GM21528 (cell line): ENCODE measurements around the gene TMEM151B.
"Not testable (repeated sequence)": the region's sequence is repeated elsewhere in the genome, so short reads cannot be mapped to it uniquely, and the experiment has no call there.

Source experiments
- ATAC-seq: cut with Tn5 transposase; IDR thresholded peaks from one replicate; pipeline ENCODE4 v1.9.1; 2021; ENCODE audit warnings: mild to moderate bottlenecking, moderate library complexity; ENCODE audit not compliant: unreplicated experiment, low FRiP score

The TMEM151B gene

DNA sequence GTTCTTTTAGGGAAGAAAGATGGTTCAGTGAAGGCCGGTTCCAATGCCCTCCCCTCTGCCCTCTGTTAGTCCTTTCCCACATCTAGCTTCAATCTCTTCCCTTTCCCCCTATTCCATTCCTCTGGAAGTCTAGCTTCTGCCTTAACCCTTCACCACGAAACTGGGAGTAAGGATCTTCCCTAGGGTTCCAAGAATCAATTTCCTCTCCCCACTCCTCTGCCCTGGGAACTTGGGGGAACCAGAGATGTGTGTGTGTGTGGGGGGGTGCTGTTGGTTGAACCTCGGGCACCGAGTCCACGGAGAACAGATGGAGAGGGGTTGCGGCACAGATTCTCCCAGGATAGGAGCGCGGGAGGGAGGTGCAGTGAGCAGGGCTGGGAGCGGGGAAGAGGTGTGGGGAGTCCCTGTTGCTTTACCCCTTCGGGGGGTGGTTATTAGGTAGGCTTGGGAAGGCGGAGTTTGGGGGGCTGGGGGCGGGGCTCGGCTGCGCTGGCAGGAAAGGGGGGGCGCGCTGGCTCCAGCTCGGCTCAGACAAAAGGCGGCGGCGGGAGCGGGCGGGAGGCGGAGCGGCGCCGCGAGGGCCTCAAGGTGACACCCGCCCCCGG, at the start of gene TMEM151B:
TSS of gene TMEM151B (plus strand) at position 530 of the 605 bp plus-strand sequence. CDS start 293 bp downstream, outside the sequence.
- ATAC-seq: no peak

DNA sequence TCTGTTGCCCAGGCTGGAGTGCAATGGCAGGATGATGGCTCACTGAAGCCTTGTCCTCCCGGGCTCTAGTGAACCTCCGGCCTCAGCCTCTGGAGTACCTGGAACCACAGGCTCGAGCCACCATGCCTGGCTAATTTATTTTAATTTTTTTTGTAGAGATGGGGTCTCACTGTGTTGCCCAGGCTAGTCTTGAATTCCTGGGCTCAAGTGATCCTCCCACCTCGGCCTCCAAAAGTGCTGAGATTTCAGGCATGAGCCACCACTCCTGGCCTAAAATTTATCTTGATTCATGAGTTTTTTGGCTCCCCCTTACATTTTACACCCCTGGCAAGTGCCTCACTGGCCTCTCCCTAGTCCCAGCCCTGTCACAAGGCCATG, 49.3 kb upstream of the TMEM151B start:
- no peak for ATAC-seq

DNA sequence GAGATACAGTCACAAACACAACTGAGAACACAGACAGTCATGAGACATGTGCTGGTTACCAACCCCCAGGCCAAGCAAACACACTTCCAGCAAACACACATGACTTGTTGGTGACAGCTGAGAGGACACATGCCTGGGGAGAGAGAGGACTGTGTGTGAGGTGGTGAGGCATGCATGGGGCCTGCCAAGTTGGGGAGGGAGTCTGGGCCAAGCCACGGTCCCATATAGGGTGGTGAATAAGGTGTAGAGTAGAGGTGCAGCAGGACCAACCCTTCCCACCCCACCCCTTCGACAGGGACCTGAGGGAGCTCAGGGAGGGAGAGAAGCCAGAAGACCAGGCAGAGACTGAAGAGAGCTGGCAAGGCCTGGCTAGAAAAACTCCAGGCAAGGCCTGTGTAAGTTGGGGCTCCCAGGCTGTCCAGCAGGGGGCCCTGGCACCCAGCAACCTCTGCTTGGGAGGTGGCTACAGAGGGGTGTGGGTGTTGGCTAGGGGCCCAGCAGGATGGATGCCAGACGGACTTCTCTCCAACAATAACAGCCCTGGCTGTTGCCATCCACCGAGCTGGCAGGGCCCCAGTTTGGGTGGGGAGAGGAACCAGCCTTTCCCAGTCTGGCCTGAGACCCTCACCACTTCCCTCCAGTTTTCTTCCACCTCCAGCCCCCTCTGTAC, 48.8 kb upstream of the TMEM151B start:
- ATAC-seq: no peak

DNA sequence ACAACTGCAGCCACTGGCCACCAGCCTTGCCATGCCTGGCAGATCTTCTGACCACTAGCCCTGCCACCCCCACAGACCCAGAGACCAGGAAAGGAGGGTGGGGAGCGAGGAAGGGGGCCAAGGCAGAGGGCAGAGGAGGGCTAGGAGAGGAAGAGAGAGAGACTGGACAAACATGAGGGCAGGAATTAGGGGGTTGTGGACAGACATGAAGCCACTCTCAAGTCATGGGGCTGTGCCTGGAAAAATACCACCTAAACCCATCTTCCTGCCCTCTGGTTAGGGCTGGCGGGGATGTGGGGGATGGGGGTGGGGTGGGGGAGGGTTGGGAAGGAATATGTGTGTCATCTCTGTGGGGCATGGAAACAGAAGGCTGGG, 48.3 kb upstream of the TMEM151B start:
- ATAC-seq: no peak

DNA sequence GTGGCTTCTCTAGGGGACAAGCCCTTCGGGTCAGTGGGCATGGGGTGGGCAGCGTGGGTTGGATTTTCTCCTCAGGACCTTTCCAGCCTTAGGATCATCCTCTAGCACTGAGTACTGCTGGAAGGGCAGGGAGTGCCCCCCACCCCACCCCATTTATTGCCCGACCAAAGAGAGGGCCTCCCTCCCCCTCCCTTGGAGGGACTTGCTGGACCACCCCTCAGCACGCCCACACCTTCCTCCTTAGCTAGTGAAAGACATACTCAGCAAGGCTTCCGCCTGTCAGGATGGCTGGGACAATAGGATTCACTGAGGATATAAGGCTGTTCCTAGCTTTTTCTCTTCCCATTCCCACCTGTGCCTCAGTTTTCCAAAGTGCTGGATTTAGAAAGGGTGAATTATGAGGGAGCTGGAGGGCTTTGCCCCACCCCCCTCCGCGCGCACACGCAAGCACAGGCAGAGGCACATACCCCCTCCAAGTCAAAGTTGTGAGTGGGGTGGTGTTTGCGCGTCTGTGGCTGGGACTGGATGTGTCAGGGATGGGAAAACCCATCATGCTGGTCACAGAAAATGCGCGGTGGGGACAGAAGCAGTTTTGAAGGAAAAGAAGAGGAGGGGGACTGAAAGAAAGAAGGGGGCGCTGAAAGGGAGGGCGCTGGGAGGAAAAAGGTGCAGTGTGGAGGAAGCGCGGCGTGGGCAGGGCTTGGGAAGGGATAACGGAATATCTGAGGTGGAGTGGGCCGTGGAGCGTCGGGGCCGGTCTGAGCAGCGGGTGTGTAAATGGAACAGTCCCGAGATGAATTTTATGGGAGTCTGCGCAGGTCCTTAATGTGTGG, 47.5 kb upstream of the TMEM151B start:
- peak; percentile 3 for ATAC-seq

DNA sequence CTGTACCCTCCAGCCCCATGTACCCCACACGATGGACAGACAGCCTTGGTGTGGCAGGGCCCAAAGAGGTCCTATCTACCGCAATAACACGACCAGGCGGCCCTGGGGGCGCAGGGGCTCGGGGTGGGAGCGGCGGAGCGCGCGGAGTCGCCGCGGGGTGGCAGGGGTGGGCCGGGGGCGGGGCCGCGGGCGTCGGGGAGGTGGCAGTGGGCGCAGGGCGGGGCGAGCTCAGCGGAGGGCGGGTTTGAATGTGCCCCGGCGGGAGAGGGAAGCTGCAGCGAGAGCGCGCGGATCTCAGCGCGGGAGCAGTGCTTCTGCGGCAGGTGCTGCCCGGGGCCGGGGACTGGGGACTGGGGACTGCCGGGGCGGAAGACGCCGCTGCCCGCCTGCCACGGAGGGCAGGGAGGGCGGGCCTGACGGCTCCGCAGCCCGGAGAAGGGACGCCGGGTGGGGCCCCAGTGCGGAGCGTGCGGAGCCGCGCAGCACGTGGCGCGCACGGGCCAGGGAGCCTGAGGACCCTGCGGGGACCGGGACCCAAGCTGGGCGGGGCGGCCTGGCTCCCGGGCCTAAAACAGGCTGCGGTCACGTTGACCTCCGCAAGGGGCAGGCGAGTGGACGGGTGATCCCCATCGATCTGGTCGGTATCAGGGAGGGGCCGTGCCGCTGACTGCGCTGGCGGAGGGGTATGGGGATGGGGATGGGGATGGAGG, 46.8 kb upstream of the TMEM151B start, which contains the start of gene SLC29A1:
TSS of gene SLC29A1 (plus strand) at position 277 of the 710 bp plus-strand sequence. CDS start 3,719 bp downstream, outside the sequence.
- peak; percentile 46 for ATAC-seq

DNA sequence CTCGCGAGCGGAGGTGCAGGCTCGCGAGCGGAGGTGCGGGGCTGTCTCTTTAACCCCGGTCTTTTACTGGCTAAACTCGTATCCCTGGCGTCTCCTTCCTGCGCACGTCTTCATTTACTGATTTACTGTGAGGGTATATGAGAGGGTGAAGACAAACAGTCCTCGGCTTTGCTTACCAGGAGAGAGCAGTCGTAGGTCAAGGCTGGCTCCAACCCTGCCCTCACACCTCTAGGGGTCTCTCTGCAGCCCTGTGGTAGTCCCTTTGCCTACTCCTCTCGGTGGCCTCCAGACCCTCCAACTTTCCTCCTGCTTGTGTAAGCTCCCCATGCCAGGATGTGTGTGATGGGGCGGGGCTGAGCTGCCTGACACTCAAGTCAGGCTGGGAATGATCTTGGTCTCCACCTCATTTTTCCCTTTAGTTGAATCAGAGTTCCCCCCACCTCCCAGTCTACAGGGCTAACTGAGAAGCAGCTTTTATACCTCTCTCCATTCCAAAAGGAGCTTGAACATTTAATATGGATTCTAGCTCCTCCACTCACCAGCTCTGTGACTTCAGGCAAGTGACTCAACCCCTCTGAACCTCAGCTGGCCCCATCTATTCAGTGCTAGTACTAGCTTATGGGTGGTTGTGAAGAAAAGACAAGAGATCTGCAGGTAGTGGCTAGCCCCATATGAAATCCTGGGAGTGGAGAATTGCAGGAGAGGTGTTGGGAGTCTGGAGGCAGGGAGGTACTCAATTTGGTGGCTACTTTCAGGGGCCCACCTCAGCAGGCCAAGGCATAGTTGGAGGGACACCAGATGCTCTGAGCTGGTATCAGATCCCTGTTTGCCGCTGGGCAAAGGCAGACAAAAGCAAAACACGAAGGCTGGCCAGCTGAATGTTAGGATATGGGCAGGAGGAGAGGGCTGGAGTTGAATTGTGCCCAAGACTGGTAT, 46.0 kb upstream of the TMEM151B start:
- ATAC-seq: no peak

DNA sequence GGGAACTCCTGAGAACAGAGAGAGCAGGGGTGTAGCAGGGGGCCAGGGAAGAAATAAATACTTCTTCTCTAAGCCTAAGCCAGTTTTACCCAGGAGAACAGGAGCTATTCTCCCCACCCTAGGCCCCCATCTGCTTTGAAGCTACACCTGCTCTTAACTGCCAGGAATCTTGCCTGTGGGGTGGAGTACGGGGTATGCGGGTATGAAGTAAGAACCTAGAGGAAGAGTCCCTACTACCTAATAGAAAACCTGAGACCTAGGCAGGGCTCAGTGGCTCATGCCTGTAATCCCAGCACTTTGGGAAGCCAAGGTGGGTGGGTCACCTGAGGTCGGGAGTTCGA, 45.3 kb upstream of the TMEM151B start:
- ATAC-seq: no peak

DNA sequence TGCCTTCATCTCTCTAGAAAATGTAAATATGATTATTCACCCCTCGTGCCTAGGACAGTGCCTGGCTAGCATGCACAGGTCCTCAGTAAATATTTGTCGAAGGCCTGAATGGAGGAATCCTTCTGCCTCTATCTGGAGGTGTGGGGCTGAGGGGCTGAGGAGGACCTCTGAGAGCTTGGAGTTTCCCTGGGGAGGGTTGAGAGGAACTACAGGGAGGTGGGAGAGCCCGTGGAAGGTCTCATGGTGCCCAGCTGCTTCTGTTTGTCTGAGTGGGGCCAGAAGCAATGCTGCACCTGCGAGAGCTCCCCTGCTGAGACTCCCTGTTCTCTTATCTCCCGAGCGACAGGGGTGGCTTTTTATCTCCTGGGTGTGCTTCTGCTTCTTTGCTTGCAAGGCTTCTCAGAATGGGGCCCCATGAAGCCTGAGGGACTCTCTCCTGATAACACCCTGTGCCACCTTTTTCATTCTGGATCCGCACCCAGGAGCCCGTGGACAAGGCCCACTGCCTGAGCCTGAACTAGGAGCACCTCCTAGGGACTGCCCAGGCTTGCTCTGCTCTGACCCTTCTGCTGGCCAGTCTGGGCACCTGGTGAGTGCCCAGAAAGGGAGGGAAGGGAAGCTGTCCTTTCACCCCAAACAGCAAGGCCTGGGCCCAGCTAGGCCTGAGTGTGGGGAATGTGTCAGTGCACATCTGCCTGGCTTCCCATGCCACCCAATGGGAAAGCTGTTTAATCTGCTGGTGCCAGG, 44.5 kb upstream of the TMEM151B start:
- no peak for ATAC-seq

DNA sequence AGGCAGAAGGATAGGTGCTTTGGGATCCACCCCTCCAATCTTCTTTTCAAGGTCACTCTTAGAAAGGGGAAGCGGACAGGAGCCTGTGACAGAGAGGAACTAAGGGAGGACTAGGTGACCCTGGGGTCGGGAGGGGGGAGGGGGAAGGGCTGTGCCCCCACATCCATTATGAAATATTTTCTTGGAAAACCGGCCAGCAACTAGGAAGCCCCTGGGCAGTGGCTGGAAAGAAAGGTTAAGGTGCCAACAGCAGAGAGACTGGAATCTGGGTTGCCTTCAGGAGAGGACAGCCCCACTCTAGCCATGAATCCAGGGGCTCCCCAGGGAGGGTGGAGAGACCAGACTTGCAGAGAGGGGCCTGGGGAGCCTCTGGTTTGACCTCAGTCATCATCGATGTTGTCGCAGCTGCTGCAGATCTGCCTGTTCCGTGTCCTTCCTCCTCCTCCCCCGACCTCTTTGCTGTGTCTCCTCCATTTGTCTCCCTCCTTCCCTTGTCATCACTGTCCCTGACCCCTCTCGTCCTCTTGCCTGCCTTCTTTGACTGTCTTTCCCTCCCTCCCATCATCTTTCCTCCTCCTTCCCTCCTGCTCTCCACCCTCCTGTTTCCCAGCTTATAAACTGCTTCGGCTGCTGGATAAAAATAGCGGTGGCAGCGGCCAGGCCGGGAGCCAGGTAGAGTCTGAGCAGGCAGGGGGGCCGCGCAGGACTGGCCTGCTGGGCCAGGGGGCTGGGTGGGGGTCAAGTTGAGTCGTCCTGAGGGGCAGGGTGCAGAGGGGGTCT, 43.7 kb upstream of the TMEM151B start:
- ATAC-seq: no peak

DNA sequence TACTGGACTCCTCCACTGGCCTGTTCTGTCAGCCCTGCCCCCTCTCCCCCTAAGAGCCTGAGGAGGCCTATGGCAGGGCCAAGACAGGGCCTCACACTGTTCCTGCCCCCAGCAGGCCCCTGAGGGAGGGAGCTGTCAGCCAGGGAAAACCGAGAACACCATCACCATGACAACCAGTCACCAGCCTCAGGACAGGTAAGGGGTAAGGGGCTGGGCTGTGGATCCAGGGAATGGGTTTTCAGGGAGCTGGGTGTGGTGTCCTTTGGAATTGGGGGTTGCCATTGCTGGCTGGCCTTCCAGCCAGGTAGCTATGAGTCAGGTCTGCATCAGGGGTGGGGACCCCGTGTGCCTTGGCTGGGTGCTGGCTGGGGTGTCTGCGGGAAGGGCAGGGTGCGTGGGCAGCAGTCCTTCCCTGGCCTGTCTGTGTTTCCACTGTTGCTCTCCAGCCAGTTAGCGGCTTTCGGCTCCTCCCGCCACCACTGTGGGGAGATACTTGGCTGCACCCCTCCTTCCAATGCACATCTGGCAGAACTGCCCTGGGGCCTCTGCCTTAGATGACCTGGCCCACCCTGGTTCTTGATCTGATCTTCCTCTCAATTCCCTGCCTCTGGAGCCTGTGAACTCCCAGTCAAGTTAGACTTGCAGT, 43.0 kb upstream of the TMEM151B start:
- ATAC-seq: no peak

DNA sequence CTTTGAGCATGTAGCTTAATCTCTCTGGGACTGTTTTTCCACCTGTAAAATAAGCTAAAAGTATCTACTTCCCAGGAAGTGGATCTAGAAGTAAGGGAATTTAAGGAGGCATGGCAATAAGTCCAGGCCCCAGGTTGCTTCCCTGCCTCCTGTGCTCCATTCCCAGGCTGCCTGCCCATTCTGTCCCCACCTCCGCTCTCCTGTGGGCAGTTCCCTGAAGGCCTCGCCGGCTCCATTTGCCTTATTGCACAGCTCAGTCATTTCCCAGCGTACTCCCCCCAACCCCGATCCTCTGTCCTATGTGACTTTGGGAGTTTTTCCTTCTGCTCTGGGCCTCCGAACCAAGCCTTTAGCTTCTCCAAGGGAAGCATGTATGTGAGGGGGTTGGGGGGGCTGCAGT, 42.2 kb upstream of the TMEM151B start:
- ATAC-seq: no peak

DNA sequence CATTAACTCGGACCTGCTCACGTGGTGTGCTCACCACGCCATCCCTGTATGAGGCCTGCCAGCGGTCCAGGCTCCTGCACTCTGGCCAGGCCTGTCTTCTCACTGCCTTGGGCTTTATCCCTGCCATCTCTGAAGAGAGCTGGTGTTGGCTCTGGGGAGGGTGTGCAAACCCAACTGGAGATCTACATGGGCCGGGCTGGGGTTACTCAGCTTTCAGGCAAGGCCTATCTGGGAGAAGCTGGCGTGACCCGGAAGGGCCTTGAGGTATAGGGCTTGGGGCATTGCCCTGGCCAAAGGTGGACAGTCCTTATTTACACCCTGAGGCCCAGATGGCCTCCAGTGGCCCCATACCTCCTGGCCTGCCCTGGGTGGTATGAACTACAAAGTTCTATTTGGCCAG, 41.8 kb upstream of the TMEM151B start:
- ATAC-seq: no peak

DNA sequence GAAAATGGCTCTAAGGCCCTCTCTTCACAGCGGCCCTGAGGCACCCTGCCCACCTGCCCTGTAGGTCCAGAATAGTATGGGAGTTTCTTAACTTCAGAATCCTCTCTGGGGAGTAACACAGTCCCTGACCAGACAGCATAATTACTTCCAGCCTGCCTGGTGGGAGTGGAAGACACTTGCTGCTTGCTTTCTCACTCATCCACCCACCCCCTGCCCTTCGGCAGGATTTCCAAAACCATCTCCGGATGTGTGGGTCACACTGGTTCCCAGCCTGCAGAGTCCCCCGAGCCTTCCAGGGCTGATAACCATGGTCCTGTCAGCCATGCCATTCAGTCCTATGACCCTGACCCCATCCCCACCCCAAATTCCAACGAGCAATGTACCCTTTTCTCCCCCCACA, 41.4 kb upstream of the TMEM151B start:
- no peak for ATAC-seq

DNA sequence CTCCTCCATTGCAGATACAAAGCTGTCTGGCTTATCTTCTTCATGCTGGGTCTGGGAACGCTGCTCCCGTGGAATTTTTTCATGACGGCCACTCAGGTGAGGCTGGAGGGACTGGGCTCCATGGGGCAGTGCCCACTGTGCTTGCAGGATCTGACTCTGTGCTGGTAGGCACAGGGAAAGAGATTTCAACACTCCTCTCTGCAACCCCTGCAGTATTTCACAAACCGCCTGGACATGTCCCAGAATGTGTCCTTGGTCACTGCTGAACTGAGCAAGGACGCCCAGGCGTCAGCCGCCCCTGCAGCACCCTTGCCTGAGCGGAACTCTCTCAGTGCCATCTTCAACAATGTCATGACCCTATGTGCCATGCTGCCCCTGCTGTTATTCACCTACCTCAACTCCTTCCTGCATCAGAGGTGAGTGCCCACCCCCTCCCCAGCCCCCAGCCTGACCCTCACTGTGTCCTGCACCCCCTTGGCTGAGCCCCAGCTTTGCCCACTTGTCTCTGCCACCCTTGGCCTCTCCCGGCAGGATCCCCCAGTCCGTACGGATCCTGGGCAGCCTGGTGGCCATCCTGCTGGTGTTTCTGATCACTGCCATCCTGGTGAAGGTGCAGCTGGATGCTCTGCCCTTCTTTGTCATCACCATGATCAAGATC, 40.7 kb upstream of the TMEM151B start:
- ATAC-seq: no peak

DNA sequence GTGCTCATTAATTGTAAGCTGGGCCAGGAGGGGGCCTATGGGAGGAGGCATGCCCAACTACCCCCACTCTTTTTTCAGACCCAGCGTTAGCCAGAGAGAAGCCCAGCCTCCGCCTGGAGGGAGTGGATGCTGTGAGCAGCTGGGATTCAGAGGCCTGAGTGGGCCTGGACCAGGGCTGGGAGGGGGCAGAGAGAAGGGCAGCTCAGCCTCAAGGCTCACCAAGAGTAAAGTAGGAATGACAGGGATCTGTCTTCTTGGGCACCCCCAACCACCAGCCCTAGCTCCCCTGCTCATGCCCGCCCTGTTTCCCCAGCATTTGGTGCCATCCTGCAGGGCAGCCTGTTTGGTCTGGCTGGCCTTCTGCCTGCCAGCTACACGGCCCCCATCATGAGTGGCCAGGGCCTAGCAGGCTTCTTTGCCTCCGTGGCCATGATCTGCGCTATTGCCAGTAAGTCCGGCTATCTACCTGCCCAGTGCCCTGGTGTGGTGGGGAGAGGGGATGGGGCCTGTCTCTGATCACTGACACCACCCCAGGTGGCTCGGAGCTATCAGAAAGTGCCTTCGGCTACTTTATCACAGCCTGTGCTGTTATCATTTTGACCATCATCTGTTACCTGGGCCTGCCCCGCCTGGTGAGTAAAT, 40.1 kb upstream of the TMEM151B start:
- ATAC-seq: no peak

DNA sequence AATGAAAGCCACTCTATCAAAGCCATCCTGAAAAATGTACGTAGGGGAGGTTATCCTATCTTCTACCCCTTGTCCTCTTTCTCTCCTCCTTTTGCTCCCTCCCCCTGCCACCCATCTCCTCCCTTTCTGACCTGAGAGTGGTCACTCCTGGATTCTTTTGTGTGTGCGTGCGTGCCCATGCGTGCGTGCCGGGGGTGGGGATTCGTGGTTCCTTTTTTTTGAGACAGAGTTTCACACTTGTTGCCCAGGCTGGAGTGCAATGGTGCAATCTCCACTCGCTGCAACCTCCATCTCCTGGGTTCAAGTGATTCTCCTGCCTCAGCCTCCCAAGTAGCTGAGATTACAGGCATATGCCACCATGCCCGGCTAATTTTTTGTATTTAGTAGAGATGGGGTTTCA, 38.8 kb upstream of the TMEM151B start:
- not testable (repeated sequence) for ATAC-seq
